RWPE2 (cell line): Measurements from ENCODE around the gene ROBO1.

Source experiments
- ATAC-seq: fragments of 200-7000 bp; cut with Tn5 transposase; 3 replicates; pipeline ENCODE4 v1.9.1; 2021; ENCODE audit warnings: low read depth
- DNase-seq: peaks from one replicate; pipeline ENCODE4 v3.0.0-alpha.2; 2020; ENCODE audit warnings: low spot score
- H3K27ac ChIP-seq: fragments of 450-650 bp; 2 replicates; pipeline ENCODE4 v1.5.1; 2017; ENCODE audit warnings: mild to moderate bottlenecking; ENCODE audit not compliant: poor library complexity, severe bottlenecking
- H3K27me3 ChIP-seq: fragments of 250-450 bp; sonication (Bioruptor Pico); 2 replicates; pipeline ENCODE4 v1.5.1; 2021; ENCODE audit warnings: mild to moderate bottlenecking, moderate library complexity; ENCODE audit not compliant: insufficient read depth, poor library complexity, severe bottlenecking
- H3K36me3 ChIP-seq: fragments of 250-450 bp; sonication (Bioruptor Pico); 2 replicates; pipeline ENCODE4 v1.5.1; 2020; ENCODE audit warnings: low read depth, mild to moderate bottlenecking, moderate library complexity
- H3K4me1 ChIP-seq: fragments of 250-450 bp; sonication (Bioruptor Pico); 2 replicates; pipeline ENCODE4 v1.5.1; 2021; ENCODE audit warnings: mild to moderate bottlenecking, moderate library complexity; ENCODE audit not compliant: insufficient read depth, poor library complexity, severe bottlenecking
- H3K4me3 ChIP-seq: fragments of 250-450 bp; sonication (Bioruptor Pico); 2 replicates; pipeline ENCODE4 v1.5.1; 2021; ENCODE audit warnings: mild to moderate bottlenecking, moderate library complexity; ENCODE audit not compliant: severe bottlenecking
- H3K9me3 ChIP-seq: fragments of 250-450 bp; sonication (Bioruptor Pico); 2 replicates; pipeline ENCODE4 v1.5.1; 2021; ENCODE audit warnings: mild to moderate bottlenecking, moderate library complexity; ENCODE audit not compliant: severe bottlenecking
- CTCF ChIP-seq: fragments of 450-650 bp; IDR thresholded peaks from one replicate; pipeline ENCODE4 v1.5.1; 2017; ENCODE audit warnings: mild to moderate bottlenecking, moderate library complexity; ENCODE audit not compliant: poor library complexity, severe bottlenecking

Gene ROBO1

GRCh38 chr3:79285871-79286270, 481.9 kb downstream of the ROBO1 start:
- no peak for TF ChIP-seq CTCF
- no peak for ATAC-seq
- H3K4me1 ChIP-seq = no peaks in the 10 kb centered on the region
- no peaks in the 10 kb centered on the region for H3K27me3 ChIP-seq
- no peak for DNase-seq
- H3K9me3 ChIP-seq = no peaks in the 10 kb centered on the region
- no peak overlapping the region for H3K27ac ChIP-seq
- no peak overlapping the region for H3K4me3 ChIP-seq
- no peaks in the 10 kb centered on the region for H3K36me3 ChIP-seq

- no peak for ATAC-seq
- H3K27ac ChIP-seq = no peak overlapping the region
- no peak for TF ChIP-seq CTCF
- no peaks in the 10 kb centered on the region for H3K27me3 ChIP-seq
- no peaks in the 10 kb centered on the region for H3K9me3 ChIP-seq
- no peaks in the 10 kb centered on the region for H3K36me3 ChIP-seq
- no peaks in the 10 kb centered on the region for H3K4me1 ChIP-seq
- no peak for DNase-seq
- no peak overlapping the region for H3K4me3 ChIP-seq
Observed at GRCh38 chr3:79285380-79285779, 482.4 kb downstream of the ROBO1 start.

GRCh38 chr3:79284781-79285180, 483.0 kb downstream of the ROBO1 start:
- Histone ChIP-seq H3K9me3 (no peaks in the 10 kb centered on the region), H3K4me1 (no peaks in the 10 kb centered on the region), H3K27me3 (no peaks in the 10 kb centered on the region), H3K36me3 (no peaks in the 10 kb centered on the region), H3K27ac (no peak overlapping the region), H3K4me3 (no peak overlapping the region)
- DNase-seq (no peak), ATAC-seq (no peak)
- TF ChIP-seq CTCF = no peak

- ATAC-seq = no peak
- Histone ChIP-seq H3K27me3 (no peaks in the 10 kb centered on the region), H3K27ac (no peak overlapping the region), H3K4me3 (no peak overlapping the region), H3K36me3 (no peaks in the 10 kb centered on the region), H3K4me1 (no peaks in the 10 kb centered on the region), H3K9me3 (no peaks in the 10 kb centered on the region)
- TF ChIP-seq CTCF = no peak
- DNase-seq = no peak
Observed at GRCh38 chr3:79278681-79279080, 489.1 kb downstream of the ROBO1 start.

GRCh38 chr3:79268422-79268821, 499.4 kb downstream of the ROBO1 start:
- ATAC-seq (no peak), DNase-seq (no peak)
- Histone ChIP-seq H3K36me3 (no peaks in the 10 kb centered on the region), H3K4me3 (no peak overlapping the region), H3K4me1 (no peaks in the 10 kb centered on the region), H3K27ac (no peak overlapping the region), H3K9me3 (no peaks in the 10 kb centered on the region), H3K27me3 (no peaks in the 10 kb centered on the region)
- TF ChIP-seq CTCF = no peak
